Left lung (tissue), 10 donors: ENCODE measurements around the gene CPNE1. TPM values are rescaled to one million over a fixed set of nuclear protein-coding genes. Genes with fewer than 3 reads are reported as not detected.

Source experiments
- ATAC-seq: fragments of 200-7000 bp; cut with Tn5 transposase; one replicate; pipeline ENCODE4 v1.9.1; 2020; ENCODE audit warnings: moderate library complexity
- DNase-seq, 4 donors: peaks; one replicate each; pipeline ENCODE4 v3.0.0-alpha.2; 2013 to 2020
- H3K27ac ChIP-seq, 2 donors: fragments of 200-600 bp; sonication (generic) in 1 of 2; one replicate each; pipeline versions ENCODE4 v1.5.0 to v1.8.0; 2020 to 2021
- H3K27me3 ChIP-seq, 2 donors: fragments of 200-600 bp; sonication (generic) in 1 of 2; one replicate each; pipeline versions ENCODE4 v1.5.0 to v1.8.0; 2020 to 2021
- H3K36me3 ChIP-seq, 2 donors: fragments of 200-600 bp; sonication (generic) in 1 of 2; one replicate each; pipeline versions ENCODE4 v1.5.0 to v1.8.0; 2020 to 2021
- H3K4me1 ChIP-seq, 2 donors: fragments of 200-600 bp; one replicate each; pipeline ENCODE4 v1.8.0; 2021
- H3K4me3 ChIP-seq, 2 donors: fragments of 200-600 bp; sonication (generic) in 1 of 2; one replicate each; pipeline versions ENCODE4 v1.5.0 to v1.8.0; 2020 to 2021; ENCODE audit warnings: mild to moderate bottlenecking in 1 of 2
- H3K9me3 ChIP-seq, 2 donors: fragments of 200-600 bp; sonication (generic) in 1 of 2; one replicate each; pipeline versions ENCODE4 v1.5.0 to v1.8.0; 2020 to 2021
- CTCF ChIP-seq, 2 donors: fragments of 200-600 bp; sonication (generic) in 1 of 2; IDR thresholded peaks; one replicate each; pipeline versions ENCODE4 v1.5.0 to v1.8.0; 2021; ENCODE audit warnings: antibody characterized with exemption in 2 of 2
- intact Hi-C, 2 donors: fragments of 100-400 bp; cut with DNase I; formaldehyde crosslinking; loops; one replicate each; pipeline versions ENCODE4 v1.11.2 to v1.14.2; 2022
- polyA plus RNA-seq, 6 donors: library from polyadenylated mRNA; unstranded; fragments of 120-200 nt; gene quantifications; one replicate each; pipeline ENCODE4 v1.2.1, GENCODE V29; 2013; ENCODE audit not compliant: insufficient read length in 6 of 6
- total RNA-seq, 2 donors: library from RNA; stranded (reverse); fragmentation: NEBNext Ultra II Directional; extraction: Animal tissue kit (Norgen Biotek cat#: 25700); gene quantifications; one replicate each; pipeline ENCODE4 v1.2.1, GENCODE V29; 2021
- donor health status: DM: no; HTN: yes; CAD: no.
- donor health status: DM: no; HTN: no; CAD: no.

CPNE1 gene
- total and polyA plus RNA-seq, 8 donors = 149 to 272 (median 200) TPM

- H3K36me3 ChIP-seq = no peaks in the 10 kb centered on the region
- ATAC-seq (no peak), DNase-seq (no peak)
- no peak overlapping the region for H3K4me3 ChIP-seq
- no peaks in the 10 kb centered on the region for H3K27me3 ChIP-seq
- peaks cover 0 to 11% of the 10 kb centered on the region in 2 donors for H3K4me1 ChIP-seq
- no peak for TF ChIP-seq CTCF (IDR thresholded peaks at IDR 0.05)
- intact Hi-C loops = no loop called here
- no peaks in the 10 kb centered on the region for H3K9me3 ChIP-seq
- H3K27ac ChIP-seq = no peak overlapping the region
Observed at GRCh38 chr20:35643045-35643444, 21.7 kb downstream of the CPNE1 start.

- intact Hi-C loops = no loop called here
- peaks cover 0 to 11% of the 10 kb centered on the region in 2 donors for H3K4me1 ChIP-seq
- H3K27ac ChIP-seq = no peak overlapping the region
- no peaks in the 10 kb centered on the region for H3K36me3 ChIP-seq
- DNase-seq = no peak
- no peak overlapping the region for H3K4me3 ChIP-seq
- ATAC-seq = no peak
- no peaks in the 10 kb centered on the region for H3K27me3 ChIP-seq
- H3K9me3 ChIP-seq = no peaks in the 10 kb centered on the region
- no peak for TF ChIP-seq CTCF (IDR thresholded peaks at IDR 0.05)
Observed at GRCh38 chr20:35641743-35642142, 23.0 kb downstream of the CPNE1 start.

- H3K27ac ChIP-seq = no peak overlapping the region
- no peak for DNase-seq
- no peak for ATAC-seq
- H3K27me3 ChIP-seq = no peaks in the 10 kb centered on the region
- H3K36me3 ChIP-seq = no peaks in the 10 kb centered on the region
- peaks cover 0 to 19% of the 10 kb centered on the region in 2 donors for H3K4me1 ChIP-seq
- no peak for TF ChIP-seq CTCF (IDR thresholded peaks at IDR 0.05)
- H3K4me3 ChIP-seq = no peak overlapping the region
- H3K9me3 ChIP-seq = no peaks in the 10 kb centered on the region
- intact Hi-C loops = no loop called here
Observed at GRCh38 chr20:35640724-35641123, 24.0 kb downstream of the CPNE1 start.

GRCh38 chr20:35638751-35639150, 25.9 kb downstream of the CPNE1 start:
- intact Hi-C loops = no loop called here

GRCh38 chr20:35637276-35637675, 27.4 kb downstream of the CPNE1 start:
- intact Hi-C loops = no loop called here
- ATAC-seq = no peak
- Histone ChIP-seq H3K4me3 (no peak overlapping the region), H3K27ac (no peak overlapping the region), H3K4me1 (peaks cover 0 to 17% of the 10 kb centered on the region in 2 donors), H3K27me3 (no peaks in the 10 kb centered on the region), H3K9me3 (no peaks in the 10 kb centered on the region), H3K36me3 (peaks cover 0 to 7% of the 10 kb centered on the region in 2 donors)
- no peak for DNase-seq
- TF ChIP-seq CTCF (IDR thresholded peaks at IDR 0.05) = no peak

More at GRCh38 chr20:35638751-35639150, 25.9 kb downstream of the CPNE1 start:
- H3K27ac ChIP-seq = no peak overlapping the region
- no peaks in the 10 kb centered on the region for H3K27me3 ChIP-seq
- no peaks in the 10 kb centered on the region for H3K9me3 ChIP-seq
- DNase-seq (no peak), ATAC-seq (no peak)
- TF ChIP-seq CTCF (IDR thresholded peaks at IDR 0.05) = no peak
- H3K36me3 ChIP-seq = no peaks in the 10 kb centered on the region
- H3K4me3 ChIP-seq = no peak overlapping the region
- H3K4me1 ChIP-seq = peaks cover 0 to 17% of the 10 kb centered on the region in 2 donors
